ENCODE measurements around the gene IP6K2.

DNA sequence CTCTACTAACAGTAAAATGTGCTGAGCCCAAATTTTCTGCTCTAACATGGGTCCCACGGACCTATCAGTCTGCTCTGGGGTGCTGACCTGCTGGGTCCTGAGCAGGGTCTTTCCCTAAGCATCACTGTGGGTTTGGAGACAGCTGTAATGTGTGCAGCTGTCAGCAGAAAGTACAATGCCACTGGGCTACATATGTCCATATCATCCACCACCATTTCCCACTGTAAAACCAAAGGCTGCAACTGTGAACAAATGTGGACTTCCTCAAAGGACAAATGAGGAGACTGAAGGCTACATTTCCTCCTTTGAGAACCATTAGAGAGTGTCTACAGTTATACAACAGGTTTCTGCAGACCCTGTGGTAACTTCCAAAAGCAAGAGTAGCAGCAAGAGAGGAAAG is 33.8 kb upstream of the IP6K2 start:
- TF ChIP-seq, protein P1, sequence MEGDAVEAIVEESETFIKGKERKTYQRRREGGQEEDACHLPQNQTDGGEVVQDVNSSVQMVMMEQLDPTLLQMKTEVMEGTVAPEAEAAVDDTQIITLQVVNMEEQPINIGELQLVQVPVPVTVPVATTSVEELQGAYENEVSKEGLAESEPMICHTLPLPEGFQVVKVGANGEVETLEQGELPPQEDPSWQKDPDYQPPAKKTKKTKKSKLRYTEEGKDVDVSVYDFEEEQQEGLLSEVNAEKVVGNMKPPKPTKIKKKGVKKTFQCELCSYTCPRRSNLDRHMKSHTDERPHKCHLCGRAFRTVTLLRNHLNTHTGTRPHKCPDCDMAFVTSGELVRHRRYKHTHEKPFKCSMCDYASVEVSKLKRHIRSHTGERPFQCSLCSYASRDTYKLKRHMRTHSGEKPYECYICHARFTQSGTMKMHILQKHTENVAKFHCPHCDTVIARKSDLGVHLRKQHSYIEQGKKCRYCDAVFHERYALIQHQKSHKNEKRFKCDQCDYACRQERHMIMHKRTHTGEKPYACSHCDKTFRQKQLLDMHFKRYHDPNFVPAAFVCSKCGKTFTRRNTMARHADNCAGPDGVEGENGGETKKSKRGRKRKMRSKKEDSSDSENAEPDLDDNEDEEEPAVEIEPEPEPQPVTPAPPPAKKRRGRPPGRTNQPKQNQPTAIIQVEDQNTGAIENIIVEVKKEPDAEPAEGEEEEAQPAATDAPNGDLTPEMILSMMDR (IDR thresholded peaks at IDR 0.05; ENCODE audit: control extremely low read depth in 1 of 3, insufficient read depth in 1 of 3, low read depth in 1 of 3, low read length in 3 of 3): no peak
- TF ChIP-seq JUND (IDR thresholded peaks at IDR 0.05; ENCODE audit: low read length) (no peak), SP2 (IDR thresholded peaks at IDR 0.05; ENCODE audit: low read length) (no peak), RFX5 (IDR thresholded peaks at IDR 0.05; ENCODE audit: borderline replicate concordance, low read depth, low read length) (no peak), EZH2 (IDR thresholded peaks at IDR 0.05; ENCODE audit: low read depth, low read length, severe bottlenecking) (no peak), POLR2AphosphoS5 (IDR thresholded peaks at IDR 0.05; ENCODE audit: low read depth, low read length) (no peak), CREB1 (IDR thresholded peaks at IDR 0.05) (no peak), POLR2A (IDR thresholded peaks at IDR 0.05; ENCODE audit: control extremely low read depth in 1 of 2, low read depth in 2 of 2, low read length in 2 of 2) (no peak), SIN3A (conservative IDR thresholded peaks at IDR 0.05 in 1 of 2, IDR thresholded peaks at IDR 0.05 in 1 of 2; ENCODE audit: low read depth in 1 of 2, low read length in 2 of 2) (no peak), GABPA (IDR thresholded peaks at IDR 0.05; ENCODE audit: borderline replicate concordance, insufficient read depth, low read length) (no peak), KDM5A (IDR thresholded peaks at IDR 0.05; ENCODE audit: low read length) (no peak), SRF (IDR thresholded peaks at IDR 0.05; ENCODE audit: low read depth, low read length) (no peak), CHD2 (IDR thresholded peaks at IDR 0.05; ENCODE audit: low read length) (no peak)
